BJ (cell line): ENCODE results near the gene ZNF423. TPM values are rescaled to one million over a fixed set of nuclear protein-coding genes. Genes with fewer than 3 reads are reported as not detected.

Experiments
- CTCF ChIA-PET: fragments of 350-600 bp; formaldehyde crosslinking; extraction: SDS; loops from one replicate; lab custom pipeline; 2021; ENCODE audit warnings: antibody characterized with exemption, inconsistent platforms; lab: Yijun Ruan, JAX
- POLR2A ChIA-PET: fragments of 300-600 bp; sonication (Branson Sonifier 250); formaldehyde crosslinking; extraction: SDS; loops from one replicate; lab custom pipeline; 2021; ENCODE audit warnings: antibody characterized with exemption; lab: Charles Lee
- DNase-seq: peaks from one replicate; pipeline ENCODE4 v3.0.0-alpha.2; 2011; ENCODE audit warnings: low read depth
- H3K27me3 ChIP-seq: 2 replicates; pipeline ENCODE4 v1.6.0; 2011; ENCODE audit warnings: low read length; ENCODE audit not compliant: control insufficient read depth, insufficient read depth
- H3K36me3 ChIP-seq: 2 replicates; pipeline ENCODE4 v1.5.1; 2011; ENCODE audit warnings: low read length; ENCODE audit not compliant: control insufficient read depth, insufficient read depth
- H3K4me3 ChIP-seq: 2 replicates; pipeline ENCODE4 v1.5.1; 2011; ENCODE audit warnings: low read depth, mild to moderate bottlenecking, control low read depth, low read length
- CTCF ChIP-seq: IDR thresholded peaks from 2 replicates; pipeline ENCODE4 v1.5.1; 2011; ENCODE audit warnings: low read depth, mild to moderate bottlenecking, control low read depth, inconsistent platforms, low read length, moderate library complexity; ENCODE audit not compliant: insufficient read depth
- polyA plus RNA-seq: library from polyadenylated mRNA; depleted of rRNA; stranded (reverse); fragments of >200 nt; gene quantifications from 2 replicates; pipeline ENCODE4 v1.2.3, GENCODE V29; 2011

ZNF423 gene
- polyA plus RNA-seq, 1 experiment, result 0.22 TPM

- Histone ChIP-seq H3K4me3 (no peak overlapping the region), H3K27me3 (no peaks in the 10 kb centered on the region), H3K36me3 (no peaks in the 10 kb centered on the region)
- POLR2A ChIA-PET, result no interaction called here
- no peak for TF ChIP-seq CTCF
- no peak for DNase-seq
- CTCF ChIA-PET, result interaction anchor here (0.9 to 1.5 kb wide), 4 partner anchors 14 to 106 kb away, joined by 3 to 5 read pairs (median 3); no protein-coding TSS in a partner anchor
Measured at GRCh38 chr16:49556249-49556605, 299.7 kb downstream of the ZNF423 start.

GRCh38 chr16:49554681-49555080, 301.2 kb downstream of the ZNF423 start:
- Histone ChIP-seq H3K4me3 (no peak overlapping the region), H3K27me3 (no peaks in the 10 kb centered on the region), H3K36me3 (no peaks in the 10 kb centered on the region)
- no peak for DNase-seq
- TF ChIP-seq CTCF, result no peak
- CTCF ChIA-PET, result interaction anchor here (2.1 kb wide), 1 partner anchor 38 kb away, joined by 6 read pairs; no protein-coding TSS in a partner anchor
- POLR2A ChIA-PET, result no interaction called here

GRCh38 chr16:49552313-49552928, 303.5 kb downstream of the ZNF423 start:
- Histone ChIP-seq H3K4me3 (no peak overlapping the region), H3K27me3 (no peaks in the 10 kb centered on the region), H3K36me3 (no peaks in the 10 kb centered on the region)
- POLR2A ChIA-PET, result no interaction called here
- no peak for TF ChIP-seq CTCF
- DNase-seq, result no peak
- CTCF ChIA-PET, result no interaction called here

- POLR2A ChIA-PET, result no interaction called here
- no peak for TF ChIP-seq CTCF
- H3K27me3 ChIP-seq, result no peaks in the 10 kb centered on the region
- DNase-seq, result no peak
- no peaks in the 10 kb centered on the region for H3K36me3 ChIP-seq
- CTCF ChIA-PET, result interaction anchor here (0.6 kb wide), 1 partner anchor 650 kb away, joined by 3 read pairs; no protein-coding TSS in a partner anchor
- no peak overlapping the region for H3K4me3 ChIP-seq
Measured at GRCh38 chr16:49550666-49551065, 305.2 kb downstream of the ZNF423 start.

GRCh38 chr16:49550140-49550539, 305.8 kb downstream of the ZNF423 start:
- H3K36me3 ChIP-seq, result no peaks in the 10 kb centered on the region
- no peak for TF ChIP-seq CTCF
- no peaks in the 10 kb centered on the region for H3K27me3 ChIP-seq
- DNase-seq, result no peak
- POLR2A ChIA-PET, result no interaction called here
- no peak overlapping the region for H3K4me3 ChIP-seq
- CTCF ChIA-PET, result interaction anchor here (0.6 to 1.2 kb wide), 2 partner anchors 30 to 649 kb away, joined by 3 read pairs; no protein-coding TSS in a partner anchor
